HepG2 (cell line): ENCODE results near the gene PRSS1. TPM values are rescaled to one million over a fixed set of nuclear protein-coding genes. Genes with fewer than 3 reads are reported as not detected.

Experiments used
- ATAC-seq: fragments of 200-7000 bp; cut with Tn5 transposase; 3 replicates; pipeline ENCODE4 v1.9.1; 2020; ENCODE audit warnings: mild to moderate bottlenecking, moderate library complexity
- BruUV-seq: library from RNA; stranded (reverse); fragments of 400-500 nt; replicated peaks from 2 replicates; lab custom pipeline; 2021; lab: Mats Ljungman, UMichigan
- CTCF ChIA-PET: fragments of 300-600 bp; formaldehyde crosslinking; extraction: SDS; loops from one replicate; lab custom pipeline; 2021; ENCODE audit warnings: low total read pairs, inconsistent platforms, low intra/inter-chr PET ratio; lab: Yijun Ruan, JAX
- POLR2A ChIA-PET: fragments of 350-600 bp; sonication (Branson Sonifier 250); formaldehyde crosslinking; loops from one replicate; lab custom pipeline; 2020; ENCODE audit warnings: antibody characterized with exemption, inconsistent platforms; lab: Yijun Ruan, JAX
- DNase-seq: peaks from one replicate; pipeline ENCODE4 v3.0.0-alpha.2; 2015; ENCODE audit warnings: low spot score
- FAIRE-seq: peaks from 3 replicates; lab custom pipeline; 2011; peaks lifted over from hg19 to GRCh38; lab: Jason Lieb, UNC
- H2AFZ ChIP-seq: one replicate; pipeline ENCODE4 v1.6.1; 2011; ENCODE audit warnings: low read length, inconsistent platforms
- H3K27ac ChIP-seq: fragments of 300-600 bp; 3 replicates; pipeline ENCODE4 v1.8.0; 2011; ENCODE audit warnings: mixed run types, mild to moderate bottlenecking, mixed read lengths, low read length, inconsistent platforms; ENCODE audit not compliant: insufficient read depth; ENCODE audit errors: extremely low read length
- H3K27me3 ChIP-seq, 2 experiments: fragments of 200-600 bp in 1 of 2; 2 replicates in 1 of 2; 3 replicates in 1 of 2; pipeline versions ENCODE4 v1.6.0 to v1.8.0; 2011; ENCODE audit warnings: low read length in 2 of 2, mild to moderate bottlenecking in 2 of 2, moderate library complexity in 2 of 2, inconsistent platforms in 1 of 2; ENCODE audit not compliant: insufficient read depth in 2 of 2, control insufficient read depth in 1 of 2
- H3K36me3 ChIP-seq, 2 experiments: fragments of 200-600 bp in 1 of 2; replicated peaks in 1 of 2; 2 replicates in 1 of 2; 3 replicates in 1 of 2; pipeline versions ENCODE4 v1.5.1 to v1.8.0; 2011; ENCODE audit warnings: low read length in 2 of 2, inconsistent platforms in 1 of 2; ENCODE audit not compliant: insufficient read depth in 2 of 2, control insufficient read depth in 1 of 2
- H3K4me1 ChIP-seq: 2 replicates; pipeline ENCODE4 v1.5.1; 2012; ENCODE audit warnings: low read length, inconsistent platforms; ENCODE audit not compliant: insufficient read depth
- H3K4me2 ChIP-seq: 2 replicates; pipeline ENCODE4 v1.6.0; 2011; ENCODE audit warnings: low read depth, low read length, inconsistent platforms
- H3K4me3 ChIP-seq, 3 experiments: fragments of 200-600 bp in 1 of 3; sonication (generic), shearing (Covaris generic) in 1 of 3; replicated peaks in 1 of 3; 2 replicates each; pipeline ENCODE4 v1.5.1; 2011 to 2016; ENCODE audit warnings: low read length in 3 of 3, inconsistent platforms in 2 of 3, low read depth in 2 of 3, mild to moderate bottlenecking in 2 of 3, control low read depth in 1 of 3, mixed read lengths in 1 of 3; ENCODE audit not compliant: insufficient read depth in 1 of 3
- H3K79me2 ChIP-seq: one replicate; pipeline ENCODE4 v1.6.1; 2011; ENCODE audit warnings: low read length, inconsistent platforms; ENCODE audit not compliant: insufficient read depth
- H3K9ac ChIP-seq: 2 replicates; pipeline ENCODE4 v1.6.0; 2011; ENCODE audit warnings: mild to moderate bottlenecking, low read depth, low read length, inconsistent platforms; ENCODE audit not compliant: insufficient read depth
- H3K9me3 ChIP-seq: 2 replicates; pipeline ENCODE4 v1.5.1; 2012; ENCODE audit warnings: mild to moderate bottlenecking, low read length
- H4K20me1 ChIP-seq: 2 replicates; pipeline ENCODE4 v1.6.0; 2011; ENCODE audit warnings: inconsistent platforms, mild to moderate bottlenecking, low read length, moderate library complexity; ENCODE audit not compliant: insufficient read depth
- WGBS: methylation state at CpG from one replicate; pipeline ENCODE4 v1.1.6; 2017; ENCODE audit warnings: low lambda C conversion rate; 5-methylcytosine and 5-hydroxymethylcytosine counted together
- in situ Hi-C: cut with HindIII; loops from 2 replicates; pipeline ENCODE4 v1.10.0; 2017; ENCODE audit warnings: low pct_unique_long_range_greater_than_20kb; ENCODE audit not compliant: extremely low pct_ligation_motif_present
- intact Hi-C: fragments of 100-400 bp; cut with micrococcal nuclease; formaldehyde crosslinking; loops from one replicate; pipeline ENCODE4 v1.10.0; 2022; ENCODE audit not compliant: unreplicated experiment
- polyA plus RNA-seq, 8 experiments: library from polyadenylated mRNA; depleted of rRNA in 3 of 8; stranded (reverse) in 7 of 8; unstranded in 1 of 8; fragments of >200 nt; fragmentation: Illumina TruSeq in 4 of 8; extraction: Trizol in 4 of 8; gene quantifications; 2 replicates each; pipeline versions ENCODE4 v1.2.1 to v1.2.3, GENCODE V29; 2011 to 2016; ENCODE audit warnings: low read depth in 4 of 8, missing spikeins in 1 of 8, mixed read lengths in 1 of 8; ENCODE audit not compliant: insufficient read depth in 1 of 8
- total RNA-seq, 5 experiments: library from RNA; depleted of rRNA; stranded (reverse); fragments of >200 nt; fragmentation: Illumina TruSeq; extraction: Trizol; gene quantifications; 2 replicates each; pipeline ENCODE4 v1.2.3, GENCODE V29; 2016; ENCODE audit warnings: low read depth in 1 of 5
- TF ChIP-seq, protein P1 (sequence below): sonication (generic); formaldehyde crosslinking; IDR thresholded peaks from 2 replicates; pipeline ENCODE4 v1.5.0; 2020; ENCODE audit warnings: mild to moderate bottlenecking, missing genetic modification reagents, moderate library complexity
- TF ChIP-seq, protein P2 (sequence below): sonication (generic); formaldehyde crosslinking; IDR thresholded peaks from 2 replicates; pipeline ENCODE4 v1.4.0; 2020; ENCODE audit warnings: low read depth, mild to moderate bottlenecking, missing genetic modification reagents

Gene PRSS1
- total and polyA plus RNA-seq, 2 of the 13 experiments (the other 11 are each of a cell fraction or from before 2014, with no cell fraction given): not detected

DNA sequence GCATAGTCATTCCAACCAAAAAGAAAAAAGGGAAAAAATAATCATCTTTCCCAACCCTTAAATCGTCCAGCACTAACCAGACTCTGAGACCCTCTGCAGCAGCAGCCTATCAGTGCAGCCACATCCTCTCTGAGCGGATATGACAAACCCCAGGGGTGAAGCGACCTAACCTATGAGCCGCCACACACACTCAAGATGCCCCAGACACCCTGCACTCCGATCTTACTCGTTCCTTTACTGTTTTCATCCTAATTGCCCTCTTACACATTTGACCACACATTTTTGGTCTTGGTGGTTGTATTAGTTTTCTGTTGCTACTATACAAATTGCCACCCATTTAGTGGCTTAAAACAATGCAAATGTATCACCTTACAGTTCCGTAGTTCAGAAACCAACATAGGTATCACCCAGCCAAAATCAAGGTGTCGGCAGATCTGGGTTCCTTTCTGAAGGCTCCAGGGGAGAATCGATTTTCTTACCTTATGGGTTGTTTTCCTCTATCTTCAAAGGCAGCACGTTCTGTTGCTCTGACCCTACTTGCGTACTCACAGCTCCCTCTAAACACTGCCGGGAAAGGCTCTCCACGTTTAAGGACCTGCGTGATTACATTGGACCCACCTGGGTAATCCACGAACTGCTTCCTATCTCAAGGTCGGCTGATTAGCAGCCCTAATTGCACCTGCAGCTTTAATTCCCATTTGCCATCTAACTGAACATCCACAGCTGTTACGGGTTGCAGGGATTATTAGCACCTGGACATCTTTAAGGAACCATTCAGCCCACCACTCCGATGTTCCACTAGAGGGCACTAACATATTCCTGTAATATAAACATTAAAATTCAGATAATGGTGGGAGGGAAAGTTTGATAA, 37.3 kb upstream of the PRSS1 start:
- H3K79me2 ChIP-seq: no peaks in the 10 kb centered on the region
- intact Hi-C loops: loop anchor here (1.0 kb wide), 1 partner anchor 71 kb away; no protein-coding TSS in a partner anchor
- no peak overlapping the region for H3K27ac ChIP-seq
- no peaks in the 10 kb centered on the region for H3K4me1 ChIP-seq
- no peaks in the 10 kb centered on the region for H3K36me3 ChIP-seq
- ChIA-PET CTCF (interaction anchor here (1.2 kb wide), 1 partner anchor 72 kb away, joined by 4 read pairs; no protein-coding TSS in a partner anchor), POLR2A (no interaction called here)
- H3K9me3 ChIP-seq: no peaks in the 10 kb centered on the region
- no peak overlapping the region for H2AFZ ChIP-seq
- in situ Hi-C loops: no loop called here
- peaks cover 0 to 7% of the 10 kb centered on the region in 2 experiments; a peak in 2 of 5 replicates for H3K27me3 ChIP-seq
- ATAC-seq: peak; percentile 62
- no peaks in the 10 kb centered on the region for H4K20me1 ChIP-seq
- H3K4me3 ChIP-seq: no peak overlapping the region
- whole genome bisulfite sequencing: 9% methylated on average over 18 of the region's 18 CpGs
- no peak for DNase-seq
- BruUV-seq: no TSS peak
- no peak for FAIRE-seq
- H3K9ac ChIP-seq: no peak overlapping the region
- TF ChIP-seq, protein P1, sequence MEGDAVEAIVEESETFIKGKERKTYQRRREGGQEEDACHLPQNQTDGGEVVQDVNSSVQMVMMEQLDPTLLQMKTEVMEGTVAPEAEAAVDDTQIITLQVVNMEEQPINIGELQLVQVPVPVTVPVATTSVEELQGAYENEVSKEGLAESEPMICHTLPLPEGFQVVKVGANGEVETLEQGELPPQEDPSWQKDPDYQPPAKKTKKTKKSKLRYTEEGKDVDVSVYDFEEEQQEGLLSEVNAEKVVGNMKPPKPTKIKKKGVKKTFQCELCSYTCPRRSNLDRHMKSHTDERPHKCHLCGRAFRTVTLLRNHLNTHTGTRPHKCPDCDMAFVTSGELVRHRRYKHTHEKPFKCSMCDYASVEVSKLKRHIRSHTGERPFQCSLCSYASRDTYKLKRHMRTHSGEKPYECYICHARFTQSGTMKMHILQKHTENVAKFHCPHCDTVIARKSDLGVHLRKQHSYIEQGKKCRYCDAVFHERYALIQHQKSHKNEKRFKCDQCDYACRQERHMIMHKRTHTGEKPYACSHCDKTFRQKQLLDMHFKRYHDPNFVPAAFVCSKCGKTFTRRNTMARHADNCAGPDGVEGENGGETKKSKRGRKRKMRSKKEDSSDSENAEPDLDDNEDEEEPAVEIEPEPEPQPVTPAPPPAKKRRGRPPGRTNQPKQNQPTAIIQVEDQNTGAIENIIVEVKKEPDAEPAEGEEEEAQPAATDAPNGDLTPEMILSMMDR: peak; percentile 24
- TF ChIP-seq, protein P2, sequence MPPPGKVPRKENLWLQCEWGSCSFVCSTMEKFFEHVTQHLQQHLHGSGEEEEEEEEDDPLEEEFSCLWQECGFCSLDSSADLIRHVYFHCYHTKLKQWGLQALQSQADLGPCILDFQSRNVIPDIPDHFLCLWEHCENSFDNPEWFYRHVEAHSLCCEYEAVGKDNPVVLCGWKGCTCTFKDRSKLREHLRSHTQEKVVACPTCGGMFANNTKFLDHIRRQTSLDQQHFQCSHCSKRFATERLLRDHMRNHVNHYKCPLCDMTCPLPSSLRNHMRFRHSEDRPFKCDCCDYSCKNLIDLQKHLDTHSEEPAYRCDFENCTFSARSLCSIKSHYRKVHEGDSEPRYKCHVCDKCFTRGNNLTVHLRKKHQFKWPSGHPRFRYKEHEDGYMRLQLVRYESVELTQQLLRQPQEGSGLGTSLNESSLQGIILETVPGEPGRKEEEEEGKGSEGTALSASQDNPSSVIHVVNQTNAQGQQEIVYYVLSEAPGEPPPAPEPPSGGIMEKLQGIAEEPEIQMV (CRISPR knock-in tag): no peak
- H3K4me2 ChIP-seq: no peak overlapping the region
